ENCODE results near the gene IFIT3. TPM values are rescaled to one million over a fixed set of nuclear protein-coding genes. Genes with fewer than 3 reads are reported as not detected.
"Not testable (repeated sequence)": the region's sequence is repeated elsewhere in the genome, so short reads cannot be mapped to it uniquely, and the experiment has no call there.

Gene IFIT3
- total and polyA plus RNA-seq, 9 of the 15 experiments (the other 6 are each of a cell fraction or from before 2014, with no cell fraction given), result 0.23 to 2.2 (median 0.77) TPM

DNA sequence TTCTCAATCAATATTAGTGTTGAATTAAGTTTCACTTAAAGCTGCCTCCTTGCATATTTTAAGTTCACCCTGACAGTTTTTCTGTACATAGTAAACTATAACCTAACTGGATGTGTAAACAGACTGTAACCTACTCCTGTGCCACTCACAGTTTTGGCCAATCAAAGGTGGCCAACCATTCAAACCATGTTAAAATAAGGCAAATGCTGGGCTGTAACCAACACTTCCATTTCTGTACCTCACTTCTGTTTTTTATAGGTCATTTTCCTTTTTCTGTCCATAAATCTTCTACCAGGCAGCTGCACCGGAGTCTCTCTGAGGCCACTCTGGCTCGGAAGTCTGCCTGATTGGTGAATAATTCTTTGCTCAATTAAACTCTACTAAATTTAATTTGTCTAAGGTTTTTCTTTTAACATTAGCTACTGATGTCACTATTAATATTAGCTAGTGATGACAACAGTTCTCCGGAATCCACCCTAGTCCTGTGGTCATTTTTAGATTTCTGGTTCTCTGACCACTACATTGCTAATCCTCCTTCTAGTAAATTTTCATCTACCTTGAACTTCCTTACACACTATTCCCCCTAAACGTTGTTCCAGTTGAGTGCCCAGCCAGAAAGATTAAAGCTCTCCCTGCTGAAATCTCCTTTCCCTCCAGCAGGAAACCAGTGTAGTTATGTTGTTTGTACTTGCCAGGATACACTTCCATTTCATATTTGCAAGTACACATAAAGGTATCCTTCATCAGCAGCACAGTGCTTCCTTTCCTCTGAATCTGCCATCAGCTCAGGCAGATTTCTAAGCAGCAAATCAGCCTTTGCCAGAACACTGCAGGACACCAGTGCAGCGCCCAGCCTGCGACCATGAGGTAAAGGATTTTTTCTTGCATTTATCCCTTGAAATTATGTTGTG lies 44.5 kb upstream of the IFIT3 start (continued):
- no peak for TF ChIP-seq NEUROD1 (IDR thresholded peaks at IDR 0.05; ENCODE audit: borderline replicate concordance, low read depth, low read length, partially characterized antibody)

DNA sequence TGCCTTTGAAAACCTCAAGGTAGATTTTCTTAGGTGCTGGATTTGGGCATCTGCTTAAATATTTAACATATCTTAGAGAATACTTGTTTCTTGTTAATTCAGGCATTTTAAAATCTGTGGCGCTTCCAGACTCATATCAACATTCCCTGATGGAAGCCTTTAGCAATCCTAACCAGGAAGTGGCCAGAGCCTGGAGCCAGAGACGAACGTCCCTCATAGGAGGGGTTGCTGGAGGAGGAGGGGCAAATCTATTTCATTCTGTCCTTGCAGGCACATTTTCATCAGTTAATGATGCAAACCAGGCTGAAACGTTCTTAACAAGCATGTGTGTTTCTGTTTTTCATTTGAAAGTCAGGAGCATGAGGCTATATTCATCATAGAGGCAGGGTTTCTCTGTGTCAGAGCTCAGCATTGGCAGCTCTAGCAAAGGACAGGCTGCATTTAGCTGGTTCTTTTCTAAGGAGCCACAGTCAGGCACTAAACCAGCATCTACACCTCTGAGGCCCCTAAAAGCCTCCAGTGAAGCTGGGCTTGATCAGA lies 43.8 kb upstream of the IFIT3 start:
- TF ChIP-seq, protein P1, sequence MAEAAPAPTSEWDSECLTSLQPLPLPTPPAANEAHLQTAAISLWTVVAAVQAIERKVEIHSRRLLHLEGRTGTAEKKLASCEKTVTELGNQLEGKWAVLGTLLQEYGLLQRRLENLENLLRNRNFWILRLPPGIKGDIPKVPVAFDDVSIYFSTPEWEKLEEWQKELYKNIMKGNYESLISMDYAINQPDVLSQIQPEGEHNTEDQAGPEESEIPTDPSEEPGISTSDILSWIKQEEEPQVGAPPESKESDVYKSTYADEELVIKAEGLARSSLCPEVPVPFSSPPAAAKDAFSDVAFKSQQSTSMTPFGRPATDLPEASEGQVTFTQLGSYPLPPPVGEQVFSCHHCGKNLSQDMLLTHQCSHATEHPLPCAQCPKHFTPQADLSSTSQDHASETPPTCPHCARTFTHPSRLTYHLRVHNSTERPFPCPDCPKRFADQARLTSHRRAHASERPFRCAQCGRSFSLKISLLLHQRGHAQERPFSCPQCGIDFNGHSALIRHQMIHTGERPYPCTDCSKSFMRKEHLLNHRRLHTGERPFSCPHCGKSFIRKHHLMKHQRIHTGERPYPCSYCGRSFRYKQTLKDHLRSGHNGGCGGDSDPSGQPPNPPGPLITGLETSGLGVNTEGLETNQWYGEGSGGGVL (CRISPR knock-in tag; IDR thresholded peaks at IDR 0.05), result no peak
- TF ChIP-seq COPS2 (conservative IDR thresholded peaks at IDR 0.05) (no peak), HNRNPL (IDR thresholded peaks at IDR 0.05; ENCODE audit: low read depth, low read length) (no peak), ZKSCAN3 (CRISPR knock-in tag; IDR thresholded peaks at IDR 0.05) (no peak), L3MBTL2 (IDR thresholded peaks at IDR 0.05) (no peak)
- Histone ChIP-seq H3K27ac (ENCODE audit: extremely low read depth, low read depth, low read length) (no peak overlapping the region), H3K36me3 (ENCODE audit: control insufficient read depth, insufficient read depth, low read length) (no peaks in the 10 kb centered on the region), H2AFZ (ENCODE audit: low read depth, low read length) (no peak overlapping the region), H3K79me2 (ENCODE audit: control insufficient read depth, insufficient read depth, low read length) (no peaks in the 10 kb centered on the region), H3K27me3 (ENCODE audit: control insufficient read depth in 2 of 2, insufficient read depth in 2 of 2, low read length in 2 of 2) (no peaks in the 10 kb centered on the region), H4K20me1 (replicated peaks; ENCODE audit: control insufficient read depth, insufficient read depth, low read length) (no peaks in the 10 kb centered on the region), H3K9me3 (replicated peaks; ENCODE audit: control insufficient read depth, insufficient read depth, low read depth, low read length) (no peaks in the 10 kb centered on the region), H3K4me3 (no peak overlapping the region), H3K9me1 (ENCODE audit: control insufficient read depth, insufficient read depth, low read length) (no peaks in the 10 kb centered on the region), H3K9ac (ENCODE audit: insufficient read depth in 1 of 2, low read depth in 2 of 2, low read length in 2 of 2) (no peak overlapping the region), H3K4me1 (replicated peaks in 1 of 2; ENCODE audit: control insufficient read depth in 2 of 2, insufficient read depth in 2 of 2, low read length in 2 of 2) (no peaks in the 10 kb centered on the region), H3K4me2 (ENCODE audit: insufficient read depth, low read length) (no peak overlapping the region)
- DNase-seq (ENCODE audit: extremely low read depth in 1 of 4, low spot score in 3 of 4), result no peak
- intact Hi-C loops (cut with micrococcal nuclease), result no loop called here
- no TSS peak for BruUV-seq (replicated peaks)
- ChIA-PET CTCF (ENCODE audit: low intra/inter-chr PET ratio) (no interaction called here), POLR2A (no interaction called here)
- ATAC-seq, result no peak
- in situ Hi-C loops (cut with MboI), result no loop called here
- FAIRE-seq, result no peak
- WGBS (ENCODE audit: insufficient coverage, low coverage, missing lambda C conversion rate), result 0% methylated on average over 4 of the region's 4 CpGs

DNA sequence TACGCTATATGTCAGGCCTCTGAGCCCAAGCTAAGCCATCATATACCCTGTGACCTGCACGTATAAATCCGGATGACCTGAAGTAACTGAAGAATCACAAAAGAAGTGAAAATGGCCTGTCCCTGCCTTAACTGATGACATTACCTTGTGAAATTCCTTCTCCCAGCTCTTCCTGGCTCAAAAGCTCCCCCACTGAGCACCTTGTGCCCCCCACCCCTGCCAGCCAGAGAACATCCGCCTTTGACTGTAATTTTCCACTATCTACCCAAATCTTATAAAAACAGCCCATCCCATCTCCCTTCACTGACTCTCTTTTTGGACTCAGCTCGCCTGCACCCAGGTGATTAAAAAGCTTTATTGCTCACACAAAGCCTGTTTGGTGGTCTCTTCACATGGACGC lies 43.1 kb upstream of the IFIT3 start:
- BruUV-seq (replicated peaks); H3K9me1 ChIP-seq (ENCODE audit: control insufficient read depth, insufficient read depth, low read length); H3K27ac ChIP-seq (ENCODE audit: extremely low read depth, low read depth, low read length); H3K36me3 ChIP-seq (ENCODE audit: control insufficient read depth, insufficient read depth, low read length); H4K20me1 ChIP-seq (replicated peaks; ENCODE audit: control insufficient read depth, insufficient read depth, low read length); in situ Hi-C loops (cut with MboI); H3K27me3 ChIP-seq (ENCODE audit: control insufficient read depth in 2 of 2, insufficient read depth in 2 of 2, low read length in 2 of 2); CTCF ChIA-PET (ENCODE audit: low intra/inter-chr PET ratio); H3K4me1 ChIP-seq (replicated peaks in 1 of 2; ENCODE audit: control insufficient read depth in 2 of 2, insufficient read depth in 2 of 2, low read length in 2 of 2); POLR2A ChIA-PET; H2AFZ ChIP-seq (ENCODE audit: low read depth, low read length); H3K4me3 ChIP-seq; FAIRE-seq; H3K9ac ChIP-seq (ENCODE audit: insufficient read depth in 1 of 2, low read depth in 2 of 2, low read length in 2 of 2); H3K4me2 ChIP-seq (ENCODE audit: insufficient read depth, low read length); DNase-seq (ENCODE audit: extremely low read depth in 1 of 4, low spot score in 3 of 4); H3K9me3 ChIP-seq (replicated peaks; ENCODE audit: control insufficient read depth, insufficient read depth, low read depth, low read length); H3K79me2 ChIP-seq (ENCODE audit: control insufficient read depth, insufficient read depth, low read length); ATAC-seq; intact Hi-C loops (cut with micrococcal nuclease): not testable (repeated sequence)
- 11% methylated on average over 6 of the region's 6 CpGs for WGBS (ENCODE audit: insufficient coverage, low coverage, missing lambda C conversion rate)

All from K562 (cell line).